ENCODE measurements around the gene S100A13. TPM values are rescaled to one million over a fixed set of nuclear protein-coding genes. Genes with fewer than 3 reads are reported as not detected.

The S100A13 gene
- total RNA-seq, 2 experiments from 2014 or later, result 4.8 to 10.3 TPM

DNA sequence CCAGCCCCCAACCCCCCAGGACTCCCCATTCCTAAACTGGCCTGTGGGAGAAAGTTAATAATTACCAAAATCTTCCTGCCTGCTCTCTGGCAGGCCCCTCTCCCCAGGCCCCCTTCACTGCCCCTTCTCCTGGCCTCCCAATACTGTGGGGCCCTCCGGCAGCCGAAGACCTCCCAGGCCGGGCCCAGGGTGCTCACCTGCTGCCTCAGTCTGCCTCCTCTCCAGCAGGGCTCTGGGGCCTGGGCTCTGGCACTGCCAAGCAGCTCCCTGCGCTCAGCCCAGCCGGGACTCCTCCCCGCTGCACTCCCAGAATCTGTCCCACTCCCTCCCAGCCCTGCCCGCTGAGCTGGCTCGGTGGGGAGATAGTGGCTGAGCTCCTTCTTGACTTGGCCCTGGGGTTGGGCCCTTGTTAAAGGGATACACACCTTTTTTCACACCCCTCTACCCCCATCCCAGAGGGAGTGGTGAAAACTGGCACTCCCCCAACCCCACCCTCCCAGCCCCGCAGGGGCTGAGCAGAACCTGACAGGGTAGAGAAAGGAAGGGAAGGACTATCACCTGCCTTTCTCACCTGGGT lies 14.5 kb downstream of the S100A13 start, which contains the start of gene S100A16:
Gene S100A16 (minus strand): TSS at position 383 of the 577 bp plus-strand sequence. CDS start 4,986 bp downstream, outside the sequence.
- no peak within 1 kb of the TSS for H2AFZ ChIP-seq (ENCODE audit: low read length)
- H3K4me3 ChIP-seq (ENCODE audit: low read depth, low read length, poor library complexity, severe bottlenecking), result no peak within 1 kb of the TSS
- H3K9me2 ChIP-seq (ENCODE audit: insufficient read depth, low read length), result no peaks in the 10 kb centered on the region
- H3K27ac ChIP-seq (ENCODE audit: low read depth, low read length, poor library complexity, severe bottlenecking), result no peak within 1 kb of the TSS
- no peak for DNase-seq (ENCODE audit: low spot score)
- no peaks in the 10 kb centered on the region for H3K36me3 ChIP-seq (ENCODE audit: insufficient read depth, low read length)
- peaks cover 2% of the 10 kb centered on the region for H3K4me1 ChIP-seq (ENCODE audit: insufficient read depth, low read length, poor library complexity, severe bottlenecking)
- H3K79me2 ChIP-seq (ENCODE audit: insufficient read depth, low read depth, low read length), result no peaks in the 10 kb centered on the region
- intact Hi-C loops (cut with micrococcal nuclease; ENCODE audit: unreplicated experiment), result no loop called here
- POLR2A ChIA-PET, result interaction anchor here (0.5 to 1.2 kb wide), 3 partner anchors 9 to 32 kb away, joined by 3 to 4 read pairs (median 3); no protein-coding TSS in a partner anchor
- no TSS peak for BruUV-seq (replicated peaks)
- CTCF ChIA-PET (ENCODE audit: unreplicated experiment), result no interaction called here
- no peaks in the 10 kb centered on the region for H4K20me1 ChIP-seq (ENCODE audit: insufficient read depth, low read length)
- no peaks in the 10 kb centered on the region for H3K9me3 ChIP-seq (ENCODE audit: low read length)
- H3K4me2 ChIP-seq (ENCODE audit: low read length), result no peak within 1 kb of the TSS
- no peak for TF ChIP-seq EZH2phosphoT487 (IDR thresholded peaks at IDR 0.05; ENCODE audit: borderline replicate concordance, low read depth, low read length)

DNA sequence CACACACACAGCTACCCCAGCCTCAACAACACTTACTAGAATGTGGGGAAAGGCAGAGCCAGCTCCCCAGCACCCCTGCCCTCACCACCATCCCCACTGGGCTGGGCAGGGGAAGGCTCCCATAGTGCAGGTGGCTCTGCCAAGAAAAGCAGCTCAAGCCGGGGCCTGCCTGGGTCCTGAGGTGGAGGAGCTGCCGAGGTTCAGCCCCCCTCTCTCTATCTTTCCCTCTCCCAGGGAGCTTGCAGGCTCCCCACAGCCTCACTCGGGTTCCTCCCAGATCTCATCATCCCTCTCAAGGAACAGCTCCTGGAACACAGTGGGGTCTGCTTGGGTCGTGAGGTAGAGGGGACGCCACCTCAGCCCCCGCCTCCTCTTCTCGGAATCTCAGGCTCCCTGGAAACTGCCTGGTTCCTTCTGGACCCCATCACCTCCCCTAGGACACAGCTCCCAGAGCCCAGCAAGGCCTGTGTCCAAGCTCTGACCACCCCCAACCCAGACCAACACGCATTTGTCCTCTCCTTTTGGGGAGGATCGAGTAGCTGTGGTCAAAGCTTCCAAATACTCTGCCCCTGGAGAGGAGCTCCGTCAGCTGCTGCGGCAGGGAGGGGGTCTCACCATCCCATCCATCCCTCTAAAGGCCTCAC lies 15.1 kb downstream of the S100A13 start:
- Histone ChIP-seq H3K27ac (ENCODE audit: low read depth, low read length, poor library complexity, severe bottlenecking) (no peak overlapping the region), H3K79me2 (ENCODE audit: insufficient read depth, low read depth, low read length) (no peaks in the 10 kb centered on the region), H4K20me1 (ENCODE audit: insufficient read depth, low read length) (no peaks in the 10 kb centered on the region), H3K4me1 (ENCODE audit: insufficient read depth, low read length, poor library complexity, severe bottlenecking) (no peaks in the 10 kb centered on the region), H3K9me2 (ENCODE audit: insufficient read depth, low read length) (no peaks in the 10 kb centered on the region), H2AFZ (ENCODE audit: low read length) (no peak overlapping the region), H3K4me3 (ENCODE audit: low read depth, low read length, poor library complexity, severe bottlenecking) (no peak overlapping the region), H3K9me3 (ENCODE audit: low read length) (no peaks in the 10 kb centered on the region), H3K36me3 (ENCODE audit: insufficient read depth, low read length) (no peaks in the 10 kb centered on the region), H3K4me2 (ENCODE audit: low read length) (no peak overlapping the region)
- POLR2A ChIA-PET, result interaction anchor here (0.5 to 1.2 kb wide), 2 partner anchors 20 to 31 kb away, joined by 3 read pairs; no protein-coding TSS in a partner anchor
- no peak for DNase-seq (ENCODE audit: low spot score)
- BruUV-seq (replicated peaks), result no TSS peak
- CTCF ChIA-PET (ENCODE audit: unreplicated experiment), result no interaction called here
- intact Hi-C loops (cut with micrococcal nuclease; ENCODE audit: unreplicated experiment), result no loop called here
- TF ChIP-seq EZH2phosphoT487 (IDR thresholded peaks at IDR 0.05; ENCODE audit: borderline replicate concordance, low read depth, low read length), result no peak
- TF ChIP-seq, protein P1, sequence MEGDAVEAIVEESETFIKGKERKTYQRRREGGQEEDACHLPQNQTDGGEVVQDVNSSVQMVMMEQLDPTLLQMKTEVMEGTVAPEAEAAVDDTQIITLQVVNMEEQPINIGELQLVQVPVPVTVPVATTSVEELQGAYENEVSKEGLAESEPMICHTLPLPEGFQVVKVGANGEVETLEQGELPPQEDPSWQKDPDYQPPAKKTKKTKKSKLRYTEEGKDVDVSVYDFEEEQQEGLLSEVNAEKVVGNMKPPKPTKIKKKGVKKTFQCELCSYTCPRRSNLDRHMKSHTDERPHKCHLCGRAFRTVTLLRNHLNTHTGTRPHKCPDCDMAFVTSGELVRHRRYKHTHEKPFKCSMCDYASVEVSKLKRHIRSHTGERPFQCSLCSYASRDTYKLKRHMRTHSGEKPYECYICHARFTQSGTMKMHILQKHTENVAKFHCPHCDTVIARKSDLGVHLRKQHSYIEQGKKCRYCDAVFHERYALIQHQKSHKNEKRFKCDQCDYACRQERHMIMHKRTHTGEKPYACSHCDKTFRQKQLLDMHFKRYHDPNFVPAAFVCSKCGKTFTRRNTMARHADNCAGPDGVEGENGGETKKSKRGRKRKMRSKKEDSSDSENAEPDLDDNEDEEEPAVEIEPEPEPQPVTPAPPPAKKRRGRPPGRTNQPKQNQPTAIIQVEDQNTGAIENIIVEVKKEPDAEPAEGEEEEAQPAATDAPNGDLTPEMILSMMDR (conservative IDR thresholded peaks at IDR 0.05; ENCODE audit: low read length), result no peak

DNA sequence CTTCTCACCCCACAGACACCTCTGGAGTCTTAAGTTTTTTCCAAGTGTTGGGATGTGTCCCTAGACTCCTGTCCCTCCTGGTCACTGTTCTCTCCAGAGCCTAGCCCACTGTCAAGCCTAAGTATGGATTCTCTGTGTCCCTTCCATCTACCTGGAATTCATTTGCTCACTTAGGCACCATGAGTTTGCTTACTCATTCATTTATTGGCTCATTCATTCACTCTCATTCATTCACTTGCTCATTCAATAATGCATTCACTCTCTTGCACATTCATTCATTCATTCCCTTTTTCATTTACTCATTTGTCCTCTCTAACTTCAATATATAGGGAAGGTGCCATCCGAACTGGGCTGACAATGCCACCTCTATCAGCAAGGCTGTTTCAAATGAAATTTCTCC lies 15.9 kb downstream of the S100A13 start:
- Histone ChIP-seq H3K9me3 (ENCODE audit: low read length) (no peaks in the 10 kb centered on the region), H3K9me2 (ENCODE audit: insufficient read depth, low read length) (no peaks in the 10 kb centered on the region), H3K4me2 (ENCODE audit: low read length) (no peak overlapping the region), H3K4me3 (ENCODE audit: low read depth, low read length, poor library complexity, severe bottlenecking) (no peak overlapping the region), H3K36me3 (ENCODE audit: insufficient read depth, low read length) (no peaks in the 10 kb centered on the region), H3K27ac (ENCODE audit: low read depth, low read length, poor library complexity, severe bottlenecking) (no peak overlapping the region), H3K79me2 (ENCODE audit: insufficient read depth, low read depth, low read length) (no peaks in the 10 kb centered on the region), H4K20me1 (ENCODE audit: insufficient read depth, low read length) (no peaks in the 10 kb centered on the region), H3K4me1 (ENCODE audit: insufficient read depth, low read length, poor library complexity, severe bottlenecking) (no peaks in the 10 kb centered on the region), H2AFZ (ENCODE audit: low read length) (no peak overlapping the region)
- DNase-seq (ENCODE audit: low spot score), result no peak
- POLR2A ChIA-PET, result no interaction called here
- CTCF ChIA-PET (ENCODE audit: unreplicated experiment), result no interaction called here
- intact Hi-C loops (cut with micrococcal nuclease; ENCODE audit: unreplicated experiment), result no loop called here
- BruUV-seq (replicated peaks), result no TSS peak
- no peak for TF ChIP-seq EZH2phosphoT487 (IDR thresholded peaks at IDR 0.05; ENCODE audit: borderline replicate concordance, low read depth, low read length)
- TF ChIP-seq, protein P1 (conservative IDR thresholded peaks at IDR 0.05; ENCODE audit: low read length), result no peak

All from OCI-LY7 (cell line).